Kidney (tissue), 14 donors: Measurements from ENCODE around the gene ISX. TPM values are rescaled to one million over a fixed set of nuclear protein-coding genes. Genes with fewer than 3 reads are reported as not detected.
A peak's percentile ranks its signal among the peaks of the same experiment; 100 is the strongest.

Source experiments
- DNase-seq, 5 donors: peaks; one replicate each; pipeline ENCODE4 v3.0.0-alpha.2; 2013 to 2020
- FAIRE-seq: peaks from 2 replicates; lab custom pipeline; 2012; peaks lifted over from hg19 to GRCh38; lab: Jason Lieb, UNC
- H3K27ac ChIP-seq, 2 donors: one replicate each; pipeline ENCODE4 v1.7.0; 2013; ENCODE audit warnings: low read depth in 2 of 2, low read length in 2 of 2, inconsistent platforms in 1 of 2
- H3K27me3 ChIP-seq: one replicate; pipeline ENCODE4 v1.7.1; 2013; ENCODE audit warnings: low read length, inconsistent platforms; ENCODE audit not compliant: control insufficient read depth, insufficient read depth
- H3K36me3 ChIP-seq, 3 donors: one replicate each; pipeline versions ENCODE4 v1.7.0 to v1.7.1; 2013; ENCODE audit warnings: low read length in 3 of 3, control low read depth in 1 of 3, inconsistent platforms in 1 of 3; ENCODE audit not compliant: insufficient read depth in 3 of 3, control insufficient read depth in 2 of 3
- H3K4me1 ChIP-seq, 3 donors: one replicate each; pipeline versions ENCODE4 v1.7.0 to v1.7.1; 2013; ENCODE audit warnings: low read length in 3 of 3, inconsistent platforms in 1 of 3, low read depth in 1 of 3; ENCODE audit not compliant: control insufficient read depth in 2 of 3, insufficient read depth in 2 of 3
- H3K4me3 ChIP-seq, 3 donors: one replicate each; pipeline versions ENCODE4 v1.7.0 to v1.8.1; 2013; ENCODE audit warnings: low read length in 3 of 3, control low read depth in 1 of 3, inconsistent platforms in 1 of 3
- H3K9ac ChIP-seq, 3 donors: one replicate each; pipeline versions ENCODE4 v1.7.0 to v1.7.1; 2013; ENCODE audit warnings: low read length in 3 of 3, control low read depth in 1 of 3, inconsistent platforms in 1 of 3
- H3K9me3 ChIP-seq, 3 donors: one replicate each; pipeline versions ENCODE4 v1.7.0 to v1.7.1; 2013; ENCODE audit warnings: low read length in 3 of 3, control low read depth in 1 of 3, inconsistent platforms in 1 of 3; ENCODE audit not compliant: control insufficient read depth in 2 of 3, insufficient read depth in 1 of 3
- CTCF ChIP-seq: IDR thresholded peaks from 3 replicates; pipeline ENCODE4 v1.5.1; 2012; ENCODE audit warnings: mild to moderate bottlenecking, moderate library complexity, borderline replicate concordance; ENCODE audit not compliant: insufficient read depth; ENCODE audit errors: extremely low read depth
- intact Hi-C: fragments of 100-400 bp; cut with DNase I; formaldehyde crosslinking; loops from one replicate; pipeline ENCODE4 v1.11.1; 2022
- polyA plus RNA-seq: library from polyadenylated mRNA; stranded (reverse); fragments of 350-450 nt; fragmentation: Illumina TruSeq; extraction: RNeasy Lipid Tissue Mini Kit (QIAGEN cat#74804); gene quantifications from one replicate; pipeline ENCODE4 v1.2.3, GENCODE V29; 2014; ENCODE audit warnings: low read depth, low replicate concordance; ENCODE audit not compliant: insufficient read depth
- total RNA-seq: library from RNA; stranded (reverse); fragmentation: NEBNext Ultra II Directional; extraction: Animal tissue kit (Norgen Biotek cat#: 25700); gene quantifications from one replicate; pipeline ENCODE4 v1.2.1, GENCODE V29; 2021
- donor health status: control.
- donor health status: control.
- donor health status: control.
- donor health status: control.
- donor health status: control.
- donor health status: DM: yes; HTN: yes; CAD: no.
- donor health status: Normal renal cell carcinoma (clear cell type).

ISX gene
- total and polyA plus RNA-seq, 2 donors from 2014 or later = not detected

- no peak for TF ChIP-seq CTCF
- Histone ChIP-seq H3K36me3 (no peaks in the 10 kb centered on the region), H3K27ac (no peak overlapping the region), H3K4me1 (no peaks in the 10 kb centered on the region), H3K4me3 (no peak overlapping the region), H3K27me3 (no peaks in the 10 kb centered on the region), H3K9ac (no peak overlapping the region), H3K9me3 (peaks cover 0 to 3% (median 0%) of the 10 kb centered on the region in 3 donors)
- FAIRE-seq (no peak), DNase-seq (no peak)
- intact Hi-C loops = no loop called here
These were observed 33.0 kb downstream of the ISX start for GRCh38 chr22:35098921-35099320.

- DNase-seq (no peak), FAIRE-seq (no peak)
- Histone ChIP-seq H3K27me3 (no peaks in the 10 kb centered on the region), H3K4me3 (no peak overlapping the region), H3K27ac (no peak overlapping the region), H3K4me1 (no peaks in the 10 kb centered on the region), H3K36me3 (no peaks in the 10 kb centered on the region), H3K9me3 (peaks cover 0 to 3% (median 0%) of the 10 kb centered on the region in 3 donors), H3K9ac (no peak overlapping the region)
- intact Hi-C loops = no loop called here
- no peak for TF ChIP-seq CTCF
These were observed 33.9 kb downstream of the ISX start for GRCh38 chr22:35099883-35100282.

DNA sequence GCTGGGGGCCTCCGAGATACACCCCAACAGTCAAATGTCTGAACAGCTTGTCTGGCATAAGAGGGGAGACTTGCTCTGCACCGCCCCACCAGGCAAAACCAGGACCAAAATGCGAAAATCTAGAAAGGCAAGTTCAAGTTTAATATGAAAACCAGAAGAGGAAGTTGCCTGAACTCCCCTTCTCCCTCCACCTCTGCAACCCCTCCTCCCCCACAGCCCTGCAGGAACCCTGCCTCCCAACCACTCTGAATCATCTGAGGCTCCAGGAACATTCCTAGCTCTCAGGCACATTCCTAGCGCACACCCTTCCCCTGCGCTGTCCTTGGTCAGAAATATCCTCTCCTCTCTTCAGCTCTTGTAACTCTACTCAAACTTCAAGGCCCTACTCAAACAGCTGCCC is 36.7 kb downstream of the ISX start:
- H3K27ac ChIP-seq = no peak overlapping the region
- H3K4me1 ChIP-seq = no peaks in the 10 kb centered on the region
- H3K9me3 ChIP-seq = no peaks in the 10 kb centered on the region
- no peaks in the 10 kb centered on the region for H3K27me3 ChIP-seq
- FAIRE-seq (no peak), DNase-seq (peak in 3 of 5 donors; percentile 70 to 75 (median 74))
- H3K4me3 ChIP-seq = no peak overlapping the region
- H3K9ac ChIP-seq = no peak overlapping the region
- H3K36me3 ChIP-seq = no peaks in the 10 kb centered on the region
- intact Hi-C loops = no loop called here
- no peak for TF ChIP-seq CTCF

DNA sequence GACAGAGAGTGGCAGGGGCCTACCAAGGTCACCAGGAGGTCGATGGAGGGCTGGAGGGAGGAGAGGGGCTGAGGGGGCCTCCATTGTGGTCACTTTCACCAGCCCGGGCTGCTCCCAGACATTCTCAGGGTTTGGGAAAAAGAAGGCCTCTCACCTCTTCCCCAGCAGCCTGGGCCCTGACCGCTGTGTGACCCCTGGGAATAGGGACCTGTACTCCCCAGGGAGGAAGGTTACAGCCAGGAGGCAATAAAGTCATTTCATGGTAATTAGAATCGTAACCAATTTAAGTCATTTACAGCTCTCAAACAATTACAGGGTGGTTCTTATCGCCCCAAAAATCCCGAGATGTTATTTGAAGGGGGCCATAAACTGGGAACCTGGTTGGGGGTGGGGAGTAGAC is 37.8 kb downstream of the ISX start:
- no peak for FAIRE-seq

More for the DNA sequence above, 37.8 kb downstream of the ISX start:
- H3K4me1 ChIP-seq = no peaks in the 10 kb centered on the region
- no peaks in the 10 kb centered on the region for H3K27me3 ChIP-seq
- no peak for TF ChIP-seq CTCF
- no peaks in the 10 kb centered on the region for H3K9me3 ChIP-seq
- DNase-seq = no peak
- intact Hi-C loops = no loop called here
- no peaks in the 10 kb centered on the region for H3K36me3 ChIP-seq
- no peak overlapping the region for H3K27ac ChIP-seq
- no peak overlapping the region for H3K9ac ChIP-seq
- no peak overlapping the region for H3K4me3 ChIP-seq
